SU-DHL-6 (cell line): ENCODE data around the gene MED15.

Experiments
- EZH2phosphoT487 ChIP-seq: fragments of 200-600 bp; sonication (generic), shearing (Covaris generic); conservative IDR thresholded peaks from 2 replicates; pipeline ENCODE4 v1.6.1; 2018; ENCODE audit warnings: mild to moderate bottlenecking, antibody characterized with exemption, low read length, moderate library complexity, mixed read lengths
- TF ChIP-seq, protein P1 (sequence below): fragments of 200-600 bp; sonication (generic); IDR thresholded peaks from one replicate; pipeline ENCODE4 v1.5.1; 2017; ENCODE audit warnings: antibody characterized with exemption, mild to moderate bottlenecking, low read length, moderate library complexity; ENCODE audit not compliant: insufficient read depth, poor library complexity, severe bottlenecking

DNA sequence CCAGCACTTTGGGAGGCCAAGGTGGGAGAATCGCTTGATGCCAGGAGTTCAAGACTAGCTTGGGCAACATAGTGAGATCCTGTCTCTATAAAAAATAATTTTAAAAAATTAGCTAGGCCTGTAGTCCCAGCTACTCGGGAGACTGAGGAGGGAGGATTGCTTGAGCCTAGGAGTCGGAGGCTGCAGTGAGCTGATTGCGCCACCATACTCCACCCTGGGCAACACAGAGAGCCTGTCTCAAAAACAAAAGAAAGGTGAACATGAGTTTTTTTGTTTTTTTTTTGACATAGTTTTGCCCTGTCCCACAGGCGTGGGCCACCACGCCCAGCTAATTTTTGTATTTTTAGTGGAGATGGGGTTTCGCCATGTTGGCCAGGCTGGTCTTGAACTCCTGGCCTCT lies 17.6 kb downstream of the MED15 start:
- TF ChIP-seq, protein P1, sequence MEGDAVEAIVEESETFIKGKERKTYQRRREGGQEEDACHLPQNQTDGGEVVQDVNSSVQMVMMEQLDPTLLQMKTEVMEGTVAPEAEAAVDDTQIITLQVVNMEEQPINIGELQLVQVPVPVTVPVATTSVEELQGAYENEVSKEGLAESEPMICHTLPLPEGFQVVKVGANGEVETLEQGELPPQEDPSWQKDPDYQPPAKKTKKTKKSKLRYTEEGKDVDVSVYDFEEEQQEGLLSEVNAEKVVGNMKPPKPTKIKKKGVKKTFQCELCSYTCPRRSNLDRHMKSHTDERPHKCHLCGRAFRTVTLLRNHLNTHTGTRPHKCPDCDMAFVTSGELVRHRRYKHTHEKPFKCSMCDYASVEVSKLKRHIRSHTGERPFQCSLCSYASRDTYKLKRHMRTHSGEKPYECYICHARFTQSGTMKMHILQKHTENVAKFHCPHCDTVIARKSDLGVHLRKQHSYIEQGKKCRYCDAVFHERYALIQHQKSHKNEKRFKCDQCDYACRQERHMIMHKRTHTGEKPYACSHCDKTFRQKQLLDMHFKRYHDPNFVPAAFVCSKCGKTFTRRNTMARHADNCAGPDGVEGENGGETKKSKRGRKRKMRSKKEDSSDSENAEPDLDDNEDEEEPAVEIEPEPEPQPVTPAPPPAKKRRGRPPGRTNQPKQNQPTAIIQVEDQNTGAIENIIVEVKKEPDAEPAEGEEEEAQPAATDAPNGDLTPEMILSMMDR: no peak
- no peak for TF ChIP-seq EZH2phosphoT487
